Cardiac atrium fibroblast (primary cell): ENCODE results near the gene SCRG1. TPM values are rescaled to one million over a fixed set of nuclear protein-coding genes. Genes with fewer than 3 reads are reported as not detected.

Source experiments
- total RNA-seq: library from RNA; depleted of rRNA; stranded (reverse); fragments of >200 nt; gene quantifications from 2 replicates; pipeline ENCODE4 v1.2.3, GENCODE V29; 2015

The SCRG1 gene
- 1.8 TPM in 2 replicates for total RNA-seq

DNA sequence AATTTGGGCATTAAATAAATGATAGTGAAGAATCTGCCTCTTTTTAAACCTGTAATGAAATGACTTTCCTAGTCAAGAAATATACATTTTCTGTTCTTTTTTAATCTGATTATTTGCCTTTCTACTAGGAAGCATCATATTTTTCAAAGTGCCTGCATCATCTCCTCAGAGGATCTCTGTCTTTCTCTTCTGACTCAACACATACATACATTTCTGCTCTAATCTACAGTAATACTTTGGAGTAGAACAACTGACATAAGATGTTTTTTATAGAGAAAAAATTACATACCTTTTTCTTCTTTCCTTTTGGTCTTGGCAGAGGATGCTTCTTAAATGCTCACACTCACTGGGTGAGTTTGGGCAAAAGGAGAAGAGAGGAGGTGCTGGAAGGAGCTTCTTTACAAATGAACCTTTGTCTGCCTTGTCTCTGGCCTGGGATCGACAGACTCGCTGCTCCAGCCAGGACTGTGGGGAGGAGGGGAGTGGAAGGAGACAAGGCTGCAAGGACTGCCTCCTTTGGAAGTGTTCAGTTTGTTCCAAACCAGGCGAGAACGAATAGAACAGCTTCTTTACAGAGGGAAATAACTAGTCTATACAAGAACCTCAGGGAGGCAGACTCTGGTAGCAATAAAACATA is at the start of gene SCRG1:
TSS of gene SCRG1 (minus strand) at position 338 of the 637 bp plus-strand sequence. CDS start 7,702 bp downstream, outside the sequence.

DNA sequence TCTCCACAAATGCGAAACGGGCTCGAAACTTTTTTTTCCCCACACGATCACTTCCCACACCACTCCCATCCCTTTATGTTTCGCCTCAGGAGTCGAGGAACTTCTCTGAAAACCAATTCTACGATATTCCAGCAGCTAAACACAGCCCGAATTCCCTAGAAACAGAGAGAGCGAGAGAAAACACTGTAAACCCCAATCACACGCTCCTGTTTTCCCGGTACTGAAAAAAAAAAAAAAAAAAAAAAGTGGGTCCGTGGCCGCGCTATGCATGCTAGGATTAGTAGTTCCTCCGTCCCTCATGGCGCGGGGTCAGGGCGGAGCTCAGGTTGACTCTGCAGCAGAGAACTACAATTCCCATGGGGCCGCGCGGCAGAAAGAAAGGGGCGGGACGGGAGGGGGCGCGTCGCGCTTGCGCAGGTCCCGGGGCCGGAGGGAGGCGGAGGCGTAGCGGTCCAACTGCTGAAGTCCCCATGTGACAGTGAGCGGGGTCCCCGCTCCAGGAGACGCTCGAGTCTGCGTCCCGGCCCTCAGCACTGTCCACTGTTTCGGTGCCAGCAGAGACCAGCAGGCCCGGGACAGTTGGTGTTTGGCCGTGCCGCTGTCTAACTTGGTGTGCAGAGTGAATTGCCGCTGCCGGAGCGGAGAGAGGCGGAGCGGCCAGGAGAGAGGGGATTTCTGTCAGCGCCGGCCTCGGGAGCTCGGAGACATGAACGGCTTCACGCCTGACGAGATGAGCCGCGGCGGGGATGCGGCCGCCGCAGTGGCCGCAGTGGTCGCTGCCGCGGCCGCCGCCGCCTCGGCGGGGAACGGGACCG is 28.2 kb downstream of the SCRG1 start, which contains the start of gene SAP30:
TSS of gene SAP30 (plus strand) at position 478 of the 815 bp plus-strand sequence. CDS start at position 707, 229 bp downstream.

Other genes with a start within 250 kb of the SCRG1 start
- gene GALNT7, start 230.3 kb downstream of the SCRG1 start, total RNA-seq: 14.7 and 18.1 TPM in 2 replicates
- gene HMGB2, start 64.8 kb downstream of the SCRG1 start, total RNA-seq: 19.9 and 23.7 TPM in 2 replicates
- gene SAP30, start 28.2 kb downstream of the SCRG1 start, total RNA-seq: 19.5 and 20.9 TPM in 2 replicates
- gene HAND2, start 131.1 kb upstream of the SCRG1 start, total RNA-seq: 11.0 TPM in 2 replicates